Fibroblast of villous mesenchyme (primary cell): ENCODE results near the gene ADGRF1. TPM values are rescaled to one million over a fixed set of nuclear protein-coding genes. Genes with fewer than 3 reads are reported as not detected.

ENCODE experiments used
- DNase-seq: peaks from one replicate; pipeline ENCODE4 v3.0.0-alpha.2; 2010; ENCODE audit warnings: low read depth
- H3K4me3 ChIP-seq: 2 replicates; pipeline ENCODE4 v1.5.1; 2011; ENCODE audit warnings: low read depth, mild to moderate bottlenecking, low read length
- CTCF ChIP-seq: IDR thresholded peaks from 2 replicates; pipeline ENCODE4 v1.5.1; 2012; ENCODE audit warnings: low read depth, mild to moderate bottlenecking, low read length; ENCODE audit not compliant: insufficient read depth
- total RNA-seq: library from RNA; depleted of rRNA; stranded (reverse); fragments of >200 nt; gene quantifications from 2 replicates; pipeline ENCODE4 v1.2.3, GENCODE V29; 2012

Gene ADGRF1
- total RNA-seq, 1 donor, result under 0.01 TPM

- no peak for TF ChIP-seq CTCF
- DNase-seq, result no peak
- H3K4me3 ChIP-seq, result no peak overlapping the region
Measured at GRCh38 chr6:47034421-47034820, 7.7 kb downstream of the ADGRF1 start.

GRCh38 chr6:47032974-47033765 is 9.0 kb downstream of the ADGRF1 start:
- no peak for TF ChIP-seq CTCF
- no peak overlapping the region for H3K4me3 ChIP-seq
- no peak for DNase-seq

- DNase-seq, result no peak
- no peak for TF ChIP-seq CTCF
- H3K4me3 ChIP-seq, result no peak overlapping the region
Measured at GRCh38 chr6:47031656-47032055, 10.5 kb downstream of the ADGRF1 start.

- no peak overlapping the region for H3K4me3 ChIP-seq
- TF ChIP-seq CTCF, result no peak
- no peak for DNase-seq
Measured at GRCh38 chr6:47029865-47030561, 12.1 kb downstream of the ADGRF1 start.

- DNase-seq, result no peak
- no peak overlapping the region for H3K4me3 ChIP-seq
- TF ChIP-seq CTCF, result no peak
Measured at GRCh38 chr6:47028835-47029360, 13.2 kb downstream of the ADGRF1 start.

- H3K4me3 ChIP-seq, result no peak overlapping the region
- TF ChIP-seq CTCF, result no peak
- DNase-seq, result no peak
Measured at GRCh38 chr6:47027315-47027714, 14.8 kb downstream of the ADGRF1 start.
